MCF 10A (cell line): Measurements from ENCODE around the gene FAM114A2. TPM values are rescaled to one million over a fixed set of nuclear protein-coding genes. Genes with fewer than 3 reads are reported as not detected.
A peak's percentile ranks its signal among the peaks of the same experiment; 100 is the strongest.

ENCODE experiments used
- BruUV-seq: library from RNA; stranded (reverse); fragments of 400-500 nt; replicated peaks from 2 replicates; lab custom pipeline; 2021; lab: Mats Ljungman, UMichigan
- CTCF ChIA-PET: fragments of 300-600 bp; sonication (Branson Sonifier 250); formaldehyde crosslinking; extraction: SDS; loops from one replicate; lab custom pipeline; 2021; ENCODE audit warnings: antibody characterized with exemption, inconsistent platforms; lab: Yijun Ruan, JAX
- POLR2A ChIA-PET: fragments of 300-600, 350-650 bp; sonication (Branson Sonifier 250); formaldehyde crosslinking; extraction: SDS; loops from one replicate; lab custom pipeline; 2020; ENCODE audit warnings: antibody characterized with exemption, inconsistent platforms; lab: Yijun Ruan, JAX
- DNase-seq: peaks from one replicate; pipeline ENCODE4 v3.0.0-alpha.2; 2018; ENCODE audit not compliant: unreplicated experiment
- H3K27ac Mint-ChIP-seq: one replicate; pipeline ENCODE4 v1.8.0; 2022; ENCODE audit warnings: mild to moderate bottlenecking, low read depth, mixed read lengths; ENCODE audit not compliant: unreplicated experiment
- H3K27me3 Mint-ChIP-seq: one replicate; pipeline ENCODE4 v1.8.0; 2022; ENCODE audit warnings: mixed read lengths; ENCODE audit not compliant: insufficient read depth, unreplicated experiment
- H3K36me3 Mint-ChIP-seq: one replicate; pipeline ENCODE4 v1.8.0; 2022; ENCODE audit warnings: mild to moderate bottlenecking, moderate library complexity, mixed read lengths; ENCODE audit not compliant: insufficient read depth, unreplicated experiment
- H3K4me1 Mint-ChIP-seq: one replicate; pipeline ENCODE4 v1.8.0; 2022; ENCODE audit warnings: mixed read lengths; ENCODE audit not compliant: insufficient read depth, unreplicated experiment
- H3K4me3 Mint-ChIP-seq: one replicate; pipeline ENCODE4 v1.8.0; 2022; ENCODE audit warnings: mild to moderate bottlenecking, moderate library complexity, mixed read lengths; ENCODE audit not compliant: unreplicated experiment
- H3K9me3 Mint-ChIP-seq: one replicate; pipeline ENCODE4 v1.8.0; 2022; ENCODE audit warnings: mixed read lengths; ENCODE audit not compliant: unreplicated experiment
- intact Hi-C: fragments of 100-400 bp; cut with micrococcal nuclease; formaldehyde crosslinking; loops from 2 replicates; pipeline ENCODE4 v1.14.1; 2022
- total RNA-seq: library from RNA; stranded (reverse); gene quantifications from 2 replicates; pipeline ENCODE4 v1.2.3, GENCODE V29; 2022
- TF ChIP-seq, protein P1 (sequence below): fragments of 200-600 bp; IDR thresholded peaks from one replicate; pipeline ENCODE4 v1.8.0; 2022; ENCODE audit warnings: antibody characterized with exemption, mild to moderate bottlenecking; ENCODE audit not compliant: unreplicated experiment

The FAM114A2 gene
- total RNA-seq, 1 experiment from 2014 or later = 48.8 TPM

DNA sequence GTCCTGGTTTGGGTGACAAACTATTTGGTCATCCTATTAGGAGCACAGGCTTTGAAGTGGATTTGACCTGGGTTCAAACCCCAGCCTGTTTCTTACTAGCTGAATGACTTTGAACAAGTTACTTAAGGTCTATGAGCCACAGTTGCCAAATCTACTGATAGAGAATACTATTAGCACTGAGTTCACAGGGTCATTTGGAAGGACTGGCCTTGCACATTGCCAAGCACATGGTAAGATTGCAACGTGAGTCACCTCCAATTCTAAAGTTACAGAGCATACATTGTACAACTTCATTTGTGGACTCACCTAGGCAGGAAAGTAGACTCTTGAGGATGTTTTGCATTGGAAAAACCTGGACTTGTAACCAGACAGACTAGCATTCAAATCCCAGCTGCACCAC is 39.0 kb upstream of the FAM114A2 start:
- CTCF ChIA-PET = interaction anchor here (0.5 to 13.3 kb wide), 11 partner anchors 9 to 486 kb away, joined by 3 to 355 read pairs (median 3); partner anchors contain the start of gene GALNT10
- H3K27me3 Mint-ChIP-seq = no peaks in the 10 kb centered on the region
- TF ChIP-seq, protein P1, sequence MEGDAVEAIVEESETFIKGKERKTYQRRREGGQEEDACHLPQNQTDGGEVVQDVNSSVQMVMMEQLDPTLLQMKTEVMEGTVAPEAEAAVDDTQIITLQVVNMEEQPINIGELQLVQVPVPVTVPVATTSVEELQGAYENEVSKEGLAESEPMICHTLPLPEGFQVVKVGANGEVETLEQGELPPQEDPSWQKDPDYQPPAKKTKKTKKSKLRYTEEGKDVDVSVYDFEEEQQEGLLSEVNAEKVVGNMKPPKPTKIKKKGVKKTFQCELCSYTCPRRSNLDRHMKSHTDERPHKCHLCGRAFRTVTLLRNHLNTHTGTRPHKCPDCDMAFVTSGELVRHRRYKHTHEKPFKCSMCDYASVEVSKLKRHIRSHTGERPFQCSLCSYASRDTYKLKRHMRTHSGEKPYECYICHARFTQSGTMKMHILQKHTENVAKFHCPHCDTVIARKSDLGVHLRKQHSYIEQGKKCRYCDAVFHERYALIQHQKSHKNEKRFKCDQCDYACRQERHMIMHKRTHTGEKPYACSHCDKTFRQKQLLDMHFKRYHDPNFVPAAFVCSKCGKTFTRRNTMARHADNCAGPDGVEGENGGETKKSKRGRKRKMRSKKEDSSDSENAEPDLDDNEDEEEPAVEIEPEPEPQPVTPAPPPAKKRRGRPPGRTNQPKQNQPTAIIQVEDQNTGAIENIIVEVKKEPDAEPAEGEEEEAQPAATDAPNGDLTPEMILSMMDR = no peak
- intact Hi-C loops = no loop called here
- H3K4me1 Mint-ChIP-seq = peaks cover 14% of the 10 kb centered on the region
- POLR2A ChIA-PET = interaction anchor here (0.6 to 1.7 kb wide), 6 partner anchors 39 to 505 kb away, joined by 3 to 7 read pairs (median 4); partner anchors contain the start of genes FAM114A2, GALNT10 and MFAP3
- H3K9me3 Mint-ChIP-seq = no peaks in the 10 kb centered on the region
- H3K36me3 Mint-ChIP-seq = no peaks in the 10 kb centered on the region
- H3K27ac Mint-ChIP-seq = no peak overlapping the region
- no peak overlapping the region for H3K4me3 Mint-ChIP-seq
- peak; percentile 90 for DNase-seq
- no TSS peak for BruUV-seq

DNA sequence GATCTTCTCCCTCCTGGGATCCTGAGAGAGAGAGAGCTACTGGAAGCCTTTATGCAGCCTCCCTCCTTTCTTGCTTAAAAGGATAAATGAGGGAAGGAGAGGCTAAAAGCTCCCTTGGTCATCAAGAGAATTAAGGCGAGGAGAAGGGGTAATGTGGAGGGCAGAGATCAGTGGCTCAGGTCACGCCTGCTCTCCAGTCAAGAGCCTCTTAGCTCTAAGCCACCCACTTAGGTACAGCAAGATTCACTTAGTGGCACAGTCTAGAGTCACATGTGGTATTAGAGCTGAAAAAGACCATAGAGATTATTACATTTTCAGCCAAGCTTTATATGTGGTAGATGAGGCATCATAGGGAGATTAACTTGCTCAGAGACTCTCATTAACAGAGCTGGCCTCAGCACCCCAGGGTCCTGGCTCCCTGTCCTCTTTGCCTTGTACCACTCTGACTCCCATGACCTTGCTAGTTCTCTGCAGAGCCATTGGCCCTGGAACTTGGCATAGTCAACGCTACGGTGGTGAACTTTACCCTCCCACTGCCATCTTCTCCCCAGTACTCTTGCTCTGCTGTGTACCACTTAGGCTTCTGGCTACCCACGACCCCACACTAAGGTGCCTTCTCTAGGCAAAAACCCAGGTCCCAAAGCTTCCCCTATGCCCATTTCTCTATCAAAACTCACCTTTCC is 37.7 kb upstream of the FAM114A2 start:
- Mint-ChIP-seq H3K4me1 (peaks cover 14% of the 10 kb centered on the region), H3K36me3 (no peaks in the 10 kb centered on the region), H3K9me3 (no peaks in the 10 kb centered on the region), H3K27ac (no peak overlapping the region), H3K4me3 (no peak overlapping the region), H3K27me3 (no peaks in the 10 kb centered on the region)
- no TSS peak for BruUV-seq
- TF ChIP-seq, protein P1 = no peak
- ChIA-PET CTCF (interaction anchor here (0.6 to 13.3 kb wide), 11 partner anchors 10 to 553 kb away, joined by 3 to 355 read pairs (median 6); partner anchors contain the start of gene GALNT10), POLR2A (no interaction called here)
- intact Hi-C loops = no loop called here
- DNase-seq = no peak

DNA sequence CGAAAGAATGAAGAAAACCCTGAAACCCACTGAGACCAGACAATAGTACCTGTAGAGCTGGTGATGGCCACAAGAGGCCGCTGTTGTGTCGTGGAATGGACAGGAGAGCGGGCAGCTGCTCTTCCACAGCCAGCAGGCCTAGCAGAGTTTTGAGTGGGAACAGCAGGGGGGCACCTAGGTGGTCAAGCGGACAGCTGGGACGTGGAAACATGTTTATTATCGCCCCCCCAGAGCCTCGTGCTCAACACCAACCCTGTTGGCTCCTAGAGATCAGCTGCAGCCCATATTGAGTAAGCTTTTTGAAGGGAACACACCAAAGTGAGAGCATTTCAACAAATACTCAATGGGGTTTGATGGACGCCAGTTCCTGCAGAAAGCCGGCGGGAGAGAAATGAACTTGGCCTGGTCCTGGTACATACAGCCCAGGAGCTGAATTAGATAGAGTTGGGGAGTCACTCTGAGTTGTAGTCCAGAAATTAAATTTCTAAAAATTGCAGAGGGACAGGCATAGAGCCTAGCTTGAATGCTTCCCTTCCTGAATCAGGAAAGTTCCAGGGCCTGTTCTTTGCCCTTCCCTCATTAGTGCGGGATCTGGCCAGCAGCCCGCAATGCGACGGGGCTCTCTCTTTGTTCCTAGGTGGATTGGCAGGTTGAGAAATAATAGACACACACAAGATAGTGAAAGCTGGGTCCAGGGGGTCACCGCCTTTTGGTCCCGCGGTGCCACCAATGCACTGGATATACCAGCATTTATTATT is 33.9 kb upstream of the FAM114A2 start:
- BruUV-seq = no TSS peak
- peak; percentile 87 for DNase-seq
- no peak overlapping the region for H3K27ac Mint-ChIP-seq
- H3K36me3 Mint-ChIP-seq = no peaks in the 10 kb centered on the region
- no peaks in the 10 kb centered on the region for H3K27me3 Mint-ChIP-seq
- intact Hi-C loops = loop anchor here (1.0 to 2.0 kb wide), 6 partner anchors 98 to 568 kb away; no protein-coding TSS in a partner anchor
- CTCF ChIA-PET = interaction anchor here (0.6 to 13.3 kb wide), 108 partner anchors 9 to 1367 kb away, joined by 3 to 355 read pairs (median 5); partner anchors contain the start of gene GALNT10
- POLR2A ChIA-PET = interaction anchor here (0.6 to 1.2 kb wide), 6 partner anchors 9 to 335 kb away, joined by 3 to 9 read pairs (median 4); partner anchors contain the start of gene GALNT10
- no peaks in the 10 kb centered on the region for H3K9me3 Mint-ChIP-seq
- TF ChIP-seq, protein P1 = peak; percentile 99
- peaks cover 5% of the 10 kb centered on the region for H3K4me1 Mint-ChIP-seq
- no peak overlapping the region for H3K4me3 Mint-ChIP-seq
